Measurements from ENCODE around the gene SCFD2. TPM values are rescaled to one million over a fixed set of nuclear protein-coding genes. Genes with fewer than 3 reads are reported as not detected.

Gene SCFD2
- total and polyA plus RNA-seq, 8 donors = 11.4 to 26.6 (median 13.7) TPM

DNA sequence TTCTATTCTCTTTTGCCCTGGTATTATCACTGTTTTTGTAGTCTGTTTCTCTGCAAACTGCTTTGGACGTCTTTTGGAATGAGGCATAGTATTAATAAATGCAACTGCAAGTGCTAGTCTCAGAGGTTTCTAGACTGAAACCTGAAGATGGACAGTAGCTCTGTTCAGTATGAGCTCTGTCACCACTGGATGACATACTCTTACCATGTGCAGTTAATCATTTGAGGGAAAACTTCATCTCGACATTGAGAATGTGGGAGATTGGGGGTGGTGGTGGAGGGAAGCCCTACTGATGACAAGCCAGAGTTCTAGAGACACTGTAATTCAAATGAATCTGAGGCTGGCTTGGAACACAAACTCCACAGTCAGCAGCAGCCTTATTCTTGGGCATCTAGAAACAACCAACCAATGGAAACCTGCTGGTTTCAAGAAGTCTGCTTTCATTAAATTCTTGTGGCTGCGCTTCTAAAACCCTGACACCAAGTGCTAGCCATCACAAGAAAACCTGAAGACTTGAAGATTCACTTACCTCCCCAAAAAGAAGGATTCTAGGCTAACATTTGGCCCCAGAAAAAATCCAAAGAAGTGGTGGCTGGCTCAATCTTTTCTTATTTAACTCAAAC, 342.1 kb downstream of the SCFD2 start:
- Histone ChIP-seq H3K4me1 (peaks cover 0 to 4% of the 10 kb centered on the region in 2 donors), H3K27ac (no peak overlapping the region), H3K36me3 (no peaks in the 10 kb centered on the region), H3K9me3 (no peaks in the 10 kb centered on the region), H3K27me3 (no peaks in the 10 kb centered on the region), H3K4me3 (no peak overlapping the region)
- DNase-seq = no peak
- no peak for ATAC-seq
- TF ChIP-seq, protein P1, sequence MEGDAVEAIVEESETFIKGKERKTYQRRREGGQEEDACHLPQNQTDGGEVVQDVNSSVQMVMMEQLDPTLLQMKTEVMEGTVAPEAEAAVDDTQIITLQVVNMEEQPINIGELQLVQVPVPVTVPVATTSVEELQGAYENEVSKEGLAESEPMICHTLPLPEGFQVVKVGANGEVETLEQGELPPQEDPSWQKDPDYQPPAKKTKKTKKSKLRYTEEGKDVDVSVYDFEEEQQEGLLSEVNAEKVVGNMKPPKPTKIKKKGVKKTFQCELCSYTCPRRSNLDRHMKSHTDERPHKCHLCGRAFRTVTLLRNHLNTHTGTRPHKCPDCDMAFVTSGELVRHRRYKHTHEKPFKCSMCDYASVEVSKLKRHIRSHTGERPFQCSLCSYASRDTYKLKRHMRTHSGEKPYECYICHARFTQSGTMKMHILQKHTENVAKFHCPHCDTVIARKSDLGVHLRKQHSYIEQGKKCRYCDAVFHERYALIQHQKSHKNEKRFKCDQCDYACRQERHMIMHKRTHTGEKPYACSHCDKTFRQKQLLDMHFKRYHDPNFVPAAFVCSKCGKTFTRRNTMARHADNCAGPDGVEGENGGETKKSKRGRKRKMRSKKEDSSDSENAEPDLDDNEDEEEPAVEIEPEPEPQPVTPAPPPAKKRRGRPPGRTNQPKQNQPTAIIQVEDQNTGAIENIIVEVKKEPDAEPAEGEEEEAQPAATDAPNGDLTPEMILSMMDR (IDR thresholded peaks at IDR 0.05) = no peak
- intact Hi-C loops (cut with DNase I) = no loop called here

DNA sequence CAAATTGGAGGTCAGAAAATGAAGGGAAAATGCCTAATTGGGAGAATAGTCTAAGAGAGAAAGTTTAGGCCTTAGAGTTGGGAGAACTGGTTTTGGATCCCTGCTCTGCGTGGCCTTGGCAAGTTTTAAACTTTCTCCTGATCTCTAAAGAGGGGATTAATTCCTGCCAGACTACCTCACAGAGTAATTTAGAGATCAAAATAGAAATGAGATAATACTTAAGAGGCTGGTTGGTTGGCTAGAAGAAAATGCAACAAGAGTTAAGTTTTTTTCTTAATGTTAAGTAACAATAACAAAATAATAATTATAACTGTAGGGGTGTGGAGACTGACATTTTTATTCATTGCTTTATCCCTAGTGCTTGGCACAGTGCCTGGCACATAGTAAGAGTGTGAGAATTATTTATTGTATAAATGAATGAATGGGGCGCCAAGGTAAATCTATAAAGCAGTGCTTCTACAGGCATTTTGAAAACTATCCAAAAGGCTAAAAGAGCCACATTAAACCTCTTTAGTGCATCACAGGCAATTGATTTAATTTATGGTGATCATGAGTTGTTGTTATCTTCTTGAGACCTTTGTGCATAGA, 343.3 kb downstream of the SCFD2 start:
- H3K4me1 ChIP-seq = peaks cover 0 to 4% of the 10 kb centered on the region in 2 donors
- no peak for DNase-seq
- no peak overlapping the region for H3K4me3 ChIP-seq
- no peaks in the 10 kb centered on the region for H3K36me3 ChIP-seq
- no peak overlapping the region for H3K27ac ChIP-seq
- TF ChIP-seq, protein P1 (IDR thresholded peaks at IDR 0.05) = no peak
- intact Hi-C loops (cut with DNase I) = no loop called here
- H3K27me3 ChIP-seq = no peaks in the 10 kb centered on the region
- ATAC-seq = no peak
- no peaks in the 10 kb centered on the region for H3K9me3 ChIP-seq

DNA sequence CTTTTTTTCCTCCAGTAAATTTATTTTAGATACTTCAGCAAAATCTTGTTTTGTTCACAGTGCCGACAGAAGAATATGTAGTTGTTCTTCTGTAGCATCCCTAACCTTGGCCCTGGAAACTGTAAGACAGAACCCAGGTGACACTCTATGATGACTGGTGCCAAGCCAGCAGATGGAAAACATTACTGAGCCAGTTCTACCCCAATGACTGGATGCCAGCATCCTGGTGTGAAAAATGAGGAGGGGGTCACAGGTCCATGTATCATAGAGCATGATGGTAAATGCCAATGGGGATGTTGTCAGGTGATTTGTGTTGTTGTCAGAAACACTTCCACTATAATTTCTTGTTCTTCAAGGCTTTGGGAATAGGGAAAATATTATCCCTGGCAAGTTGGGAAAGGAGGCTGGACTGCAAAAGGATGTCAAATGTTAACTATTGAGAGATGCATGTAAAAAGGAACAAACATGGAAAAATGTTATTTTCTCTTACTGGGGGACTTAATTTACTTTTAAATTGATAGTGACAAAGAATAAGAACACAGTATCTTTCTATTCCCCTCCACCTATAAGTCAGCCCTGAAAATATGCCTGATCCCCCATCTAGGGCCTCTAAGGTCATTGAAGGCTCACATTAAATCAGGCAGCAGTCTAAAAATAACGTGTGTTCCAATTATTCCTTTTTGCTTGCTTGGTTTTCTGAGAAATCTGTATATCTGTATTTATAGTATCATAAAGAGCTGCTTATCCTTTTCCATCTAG, 343.9 kb downstream of the SCFD2 start:
- Histone ChIP-seq H3K27me3 (no peaks in the 10 kb centered on the region), H3K9me3 (no peaks in the 10 kb centered on the region), H3K4me3 (no peak overlapping the region), H3K36me3 (no peaks in the 10 kb centered on the region), H3K4me1 (peaks cover 0 to 4% of the 10 kb centered on the region in 2 donors), H3K27ac (no peak overlapping the region)
- TF ChIP-seq, protein P1 (IDR thresholded peaks at IDR 0.05) = no peak
- intact Hi-C loops (cut with DNase I) = no loop called here
- no peak for ATAC-seq
- DNase-seq = no peak

DNA sequence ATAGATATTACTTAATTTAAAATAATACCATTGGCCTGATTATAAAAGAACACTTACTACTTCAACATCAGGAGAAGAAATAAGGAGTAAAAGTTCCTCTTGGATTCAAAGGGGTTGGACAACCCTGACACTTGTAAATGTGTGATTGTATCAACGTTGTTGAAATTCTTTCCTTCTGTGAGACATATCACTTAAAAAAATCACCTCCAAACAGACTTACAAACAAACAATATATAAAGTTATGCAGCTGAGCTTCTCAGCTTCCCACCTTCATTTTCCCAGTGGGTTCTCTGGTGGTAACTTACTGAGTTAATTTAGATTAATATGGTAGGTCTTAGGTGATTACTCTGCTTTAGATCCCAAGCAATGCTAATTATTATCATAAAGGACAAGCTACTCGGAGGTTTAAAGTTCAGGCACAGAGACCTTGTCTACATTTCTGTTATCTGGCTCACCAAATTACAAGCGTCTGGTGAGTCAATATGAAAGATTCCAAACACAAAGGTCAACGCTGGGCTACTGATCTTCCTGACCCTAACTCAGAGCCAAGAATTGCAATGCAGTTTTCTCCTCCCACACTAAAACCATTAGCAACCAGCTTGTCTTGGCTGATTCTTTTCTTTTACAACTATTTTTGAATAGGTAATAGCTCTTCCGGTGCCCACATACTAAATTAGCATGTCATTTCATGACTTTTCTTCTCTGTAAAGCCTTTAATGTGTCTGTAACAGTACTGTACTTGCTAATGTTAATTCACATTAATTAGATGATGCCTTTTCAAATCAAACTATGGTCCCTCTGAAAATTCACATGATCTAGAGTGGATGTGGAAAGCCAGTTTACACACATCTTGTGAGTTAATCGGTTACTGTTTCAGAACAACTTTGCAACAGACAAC, 346.1 kb downstream of the SCFD2 start:
- Histone ChIP-seq H3K27ac (no peak overlapping the region), H3K27me3 (no peaks in the 10 kb centered on the region), H3K36me3 (no peaks in the 10 kb centered on the region), H3K4me1 (peaks cover 0 to 4% of the 10 kb centered on the region in 2 donors), H3K9me3 (no peaks in the 10 kb centered on the region), H3K4me3 (no peak overlapping the region)
- intact Hi-C loops (cut with DNase I) = loop anchor here in 1 of 2 donors (10.0 kb wide), 1 partner anchor 175 kb away; no protein-coding TSS in a partner anchor
- DNase-seq (no peak), ATAC-seq (peak; percentile 34)
- TF ChIP-seq, protein P1 (IDR thresholded peaks at IDR 0.05) = no peak

All from left lung (tissue), 10 donors.